HG02840 (cell line): ENCODE results near the gene UBE3D.

Source experiments
- ATAC-seq: cut with Tn5 transposase; IDR thresholded peaks from one replicate; pipeline ENCODE4 v1.9.1; 2021; ENCODE audit warnings: mild to moderate bottlenecking, moderate library complexity, moderate number of reproducible peaks; ENCODE audit not compliant: unreplicated experiment, low FRiP score

The UBE3D gene

GRCh38 chr6:83065511-83066192 is at the start of gene UBE3D:
Gene UBE3D, minus strand, starts transcription at chr6:83065841. Its CDS starts 123 bp downstream, at chr6:83065718.
- peak; percentile 59 for ATAC-seq

- ATAC-seq: no peak
These were observed 48.5 kb upstream of the UBE3D start for GRCh38 chr6:83114164-83114563.

- no peak for ATAC-seq
These were observed 47.6 kb upstream of the UBE3D start for GRCh38 chr6:83113258-83113657.

GRCh38 chr6:83108378-83108777 is 42.7 kb upstream of the UBE3D start:
- no peak for ATAC-seq

GRCh38 chr6:83098589-83098988 is 32.9 kb upstream of the UBE3D start:
- ATAC-seq: no peak

GRCh38 chr6:83097675-83098074 is 32.0 kb upstream of the UBE3D start:
- no peak for ATAC-seq

GRCh38 chr6:83097204-83097603 is 31.6 kb upstream of the UBE3D start:
- no peak for ATAC-seq

- ATAC-seq: no peak
These were observed 31.1 kb upstream of the UBE3D start for GRCh38 chr6:83096791-83097190.

- no peak for ATAC-seq
These were observed 27.2 kb upstream of the UBE3D start for GRCh38 chr6:83092756-83093399.

GRCh38 chr6:83086751-83087150 is 21.1 kb upstream of the UBE3D start:
- peak; percentile 97 for ATAC-seq

- no peak for ATAC-seq
These were observed 17.8 kb upstream of the UBE3D start for GRCh38 chr6:83083476-83083875.

GRCh38 chr6:83073615-83074014 is 8.0 kb upstream of the UBE3D start:
- ATAC-seq: no peak

GRCh38 chr6:83072726-83073125 is 7.1 kb upstream of the UBE3D start:
- no peak for ATAC-seq

GRCh38 chr6:83071707-83072106 is 6.1 kb upstream of the UBE3D start:
- no peak for ATAC-seq

- peak; percentile 43 for ATAC-seq
These were observed 5.4 kb upstream of the UBE3D start for GRCh38 chr6:83071023-83071422.

GRCh38 chr6:83069633-83070032 is 4.0 kb upstream of the UBE3D start:
- no peak for ATAC-seq

- ATAC-seq: no peak
These were observed 3.0 kb upstream of the UBE3D start for GRCh38 chr6:83068616-83069015.

GRCh38 chr6:83067448-83068439 is 2.1 kb upstream of the UBE3D start, which contains the start of gene DOP1A:
Gene DOP1A, plus strand, starts transcription at chr6:83067671. Its CDS starts 29,307 bp downstream, at chr6:83096978.
- peak; percentile 89 for ATAC-seq

- ATAC-seq: no peak
These were observed 3.4 kb downstream of the UBE3D start for GRCh38 chr6:83062225-83062624.

GRCh38 chr6:83061190-83061589 is 4.5 kb downstream of the UBE3D start:
- ATAC-seq: no peak
